Colon (tissue), 2 donors: ENCODE data around the gene PRKAR2A.
"Not testable (repeated sequence)": the region's sequence is repeated elsewhere in the genome, so short reads cannot be mapped to it uniquely, and the experiment has no call there.

Experiments
- FAIRE-seq: peaks from 2 replicates; lab custom pipeline; 2012; peaks lifted over from hg19 to GRCh38; lab: Jason Lieb, UNC
- donor health status: control.
- donor health status: control.

Gene PRKAR2A

GRCh38 chr3:48725185-48725855, 122.4 kb downstream of the PRKAR2A start:
- not testable (repeated sequence) for FAIRE-seq

- no peak for FAIRE-seq
Observed at GRCh38 chr3:48723725-48724124, 123.9 kb downstream of the PRKAR2A start.

- FAIRE-seq: not testable (repeated sequence)
Observed at GRCh38 chr3:48723293-48723692, 124.4 kb downstream of the PRKAR2A start.

- FAIRE-seq: no peak
Observed at GRCh38 chr3:48716982-48717746, 130.5 kb downstream of the PRKAR2A start, which contains the start of gene IP6K2. IP6K2 (minus strand) TSS chr3:48717221; CDS start chr3:48695291, 21,930 bp downstream.

- no peak for FAIRE-seq
Observed at GRCh38 chr3:48716508-48716981, 131.1 kb downstream of the PRKAR2A start.

- FAIRE-seq: no peak
Observed at GRCh38 chr3:48715174-48715800, 132.4 kb downstream of the PRKAR2A start.

- no peak for FAIRE-seq
Observed at GRCh38 chr3:48711727-48712126, 135.9 kb downstream of the PRKAR2A start.

- FAIRE-seq: no peak
Observed at GRCh38 chr3:48709051-48709461, 138.6 kb downstream of the PRKAR2A start.

- FAIRE-seq: no peak
Observed at GRCh38 chr3:48708481-48708889, 139.2 kb downstream of the PRKAR2A start.

- no peak for FAIRE-seq
Observed at GRCh38 chr3:48707157-48707556, 140.5 kb downstream of the PRKAR2A start.

- FAIRE-seq: no peak
Observed at GRCh38 chr3:48702320-48702920, 145.3 kb downstream of the PRKAR2A start.

GRCh38 chr3:48700731-48701405, 146.8 kb downstream of the PRKAR2A start:
- FAIRE-seq: no peak

- FAIRE-seq: no peak
Observed at GRCh38 chr3:48698891-48699290, 148.8 kb downstream of the PRKAR2A start.

GRCh38 chr3:48697952-48698351, 149.7 kb downstream of the PRKAR2A start:
- FAIRE-seq: no peak

GRCh38 chr3:48696601-48697000, 151.1 kb downstream of the PRKAR2A start:
- no peak for FAIRE-seq
